Measurements from ENCODE around the gene MUC13.

GRCh38 chr3:124920718-124921117, 13.8 kb downstream of the MUC13 start:
- TF ChIP-seq, protein P1, sequence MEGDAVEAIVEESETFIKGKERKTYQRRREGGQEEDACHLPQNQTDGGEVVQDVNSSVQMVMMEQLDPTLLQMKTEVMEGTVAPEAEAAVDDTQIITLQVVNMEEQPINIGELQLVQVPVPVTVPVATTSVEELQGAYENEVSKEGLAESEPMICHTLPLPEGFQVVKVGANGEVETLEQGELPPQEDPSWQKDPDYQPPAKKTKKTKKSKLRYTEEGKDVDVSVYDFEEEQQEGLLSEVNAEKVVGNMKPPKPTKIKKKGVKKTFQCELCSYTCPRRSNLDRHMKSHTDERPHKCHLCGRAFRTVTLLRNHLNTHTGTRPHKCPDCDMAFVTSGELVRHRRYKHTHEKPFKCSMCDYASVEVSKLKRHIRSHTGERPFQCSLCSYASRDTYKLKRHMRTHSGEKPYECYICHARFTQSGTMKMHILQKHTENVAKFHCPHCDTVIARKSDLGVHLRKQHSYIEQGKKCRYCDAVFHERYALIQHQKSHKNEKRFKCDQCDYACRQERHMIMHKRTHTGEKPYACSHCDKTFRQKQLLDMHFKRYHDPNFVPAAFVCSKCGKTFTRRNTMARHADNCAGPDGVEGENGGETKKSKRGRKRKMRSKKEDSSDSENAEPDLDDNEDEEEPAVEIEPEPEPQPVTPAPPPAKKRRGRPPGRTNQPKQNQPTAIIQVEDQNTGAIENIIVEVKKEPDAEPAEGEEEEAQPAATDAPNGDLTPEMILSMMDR (IDR thresholded peaks at IDR 0.05): no peak
- no peak for TF ChIP-seq POLR2A (IDR thresholded peaks at IDR 0.05)

Data from body of pancreas (tissue), 4 donors.